ENCODE results near the gene ZNF646.
A peak's percentile ranks its signal among the peaks of the same experiment; 100 is the strongest.
"Not testable (repeated sequence)": the region's sequence is repeated elsewhere in the genome, so short reads cannot be mapped to it uniquely, and the experiment has no call there.

Gene ZNF646

DNA sequence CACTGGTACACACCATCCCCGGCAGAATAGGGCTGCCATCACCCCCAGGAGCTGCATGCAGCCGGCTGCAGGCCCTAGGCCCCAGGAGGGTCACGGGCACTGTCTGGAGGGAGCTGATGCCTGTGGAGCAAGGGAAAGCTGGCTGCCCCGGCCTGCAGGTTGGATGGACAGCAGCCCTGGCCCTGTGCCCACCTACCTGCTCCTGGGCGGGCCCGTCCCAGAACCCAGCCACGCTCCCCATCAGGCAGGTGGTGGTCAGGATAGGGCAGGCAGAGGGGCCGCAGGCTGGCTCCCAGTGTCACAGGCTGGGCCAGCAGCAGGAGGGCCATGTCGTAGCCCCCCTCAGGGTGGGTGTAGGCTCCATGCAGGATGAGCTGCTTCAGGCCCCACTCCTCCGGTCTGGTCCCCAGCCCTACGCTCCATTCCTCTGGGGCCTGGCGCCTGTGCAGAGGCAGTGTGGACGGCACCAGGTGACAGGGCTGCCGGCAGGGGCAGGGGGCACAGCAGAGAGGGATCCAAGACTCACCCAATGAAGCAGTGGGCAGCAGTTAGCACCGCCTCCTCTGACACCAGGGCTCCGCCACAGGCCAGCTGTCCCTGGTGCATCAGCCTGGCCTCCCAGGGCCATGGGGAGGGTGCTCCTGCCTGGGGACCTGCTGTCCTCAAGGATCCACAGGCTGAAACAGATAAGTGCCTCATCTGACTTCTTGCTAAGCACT is 10.5 kb downstream of the ZNF646 start:
- no peak for DNase-seq

DNA sequence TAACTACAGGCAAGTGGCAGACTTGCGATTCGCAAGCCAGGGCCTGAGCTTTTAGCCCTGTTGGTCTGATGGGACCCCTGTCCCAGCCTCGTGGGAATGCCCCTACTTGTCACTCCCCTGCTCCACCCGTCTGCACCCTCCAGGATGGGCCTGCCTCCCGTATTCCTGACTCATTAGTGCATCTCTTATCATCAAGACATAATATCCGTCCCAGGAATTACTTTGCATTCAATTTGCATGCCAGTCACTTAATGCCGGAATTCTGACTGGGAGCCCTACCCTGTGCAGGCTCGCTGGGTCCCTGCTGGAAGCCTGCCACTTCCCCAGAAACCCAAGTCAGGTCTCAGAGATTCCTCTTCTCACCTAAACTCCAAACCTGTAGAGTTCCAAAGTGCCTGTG is 11.2 kb downstream of the ZNF646 start:
- no peak for DNase-seq

DNA sequence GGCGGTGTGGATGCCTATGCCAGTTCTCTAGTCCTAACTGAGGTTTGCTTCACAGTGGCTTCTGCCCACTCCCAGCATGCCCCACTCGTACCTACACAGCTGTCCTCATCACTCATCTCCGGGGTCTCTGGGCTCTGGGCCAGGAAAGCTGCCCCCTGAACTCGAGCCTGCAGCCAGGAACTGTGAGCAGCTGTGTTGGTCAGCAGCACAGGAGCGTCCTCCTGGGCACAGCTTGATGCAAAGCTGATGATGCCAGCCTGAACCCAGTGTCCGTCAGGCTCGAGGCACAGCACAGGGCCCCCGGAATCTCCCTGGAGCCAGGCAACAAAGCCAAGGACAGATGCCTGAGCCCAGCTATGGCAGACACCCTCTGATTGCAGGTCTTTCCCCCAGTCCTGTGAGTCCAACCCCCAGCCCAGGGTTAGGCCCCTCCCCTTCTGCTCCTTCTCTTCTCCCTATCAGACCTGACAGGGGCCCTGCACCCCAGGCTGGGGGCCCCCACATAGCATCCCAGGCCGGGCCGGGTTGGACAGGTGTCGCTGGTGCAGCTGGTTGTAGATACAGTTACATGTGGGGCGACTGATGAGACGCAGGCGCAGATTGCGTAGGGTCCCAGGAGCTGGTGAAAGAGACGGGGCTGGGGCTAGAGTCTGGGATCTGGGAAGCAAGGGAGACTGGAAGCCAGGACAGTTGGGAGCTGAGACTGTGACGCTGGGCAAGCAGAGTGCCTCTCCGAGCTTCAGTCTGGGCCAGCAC is 11.8 kb downstream of the ZNF646 start:
- DNase-seq: no peak

DNA sequence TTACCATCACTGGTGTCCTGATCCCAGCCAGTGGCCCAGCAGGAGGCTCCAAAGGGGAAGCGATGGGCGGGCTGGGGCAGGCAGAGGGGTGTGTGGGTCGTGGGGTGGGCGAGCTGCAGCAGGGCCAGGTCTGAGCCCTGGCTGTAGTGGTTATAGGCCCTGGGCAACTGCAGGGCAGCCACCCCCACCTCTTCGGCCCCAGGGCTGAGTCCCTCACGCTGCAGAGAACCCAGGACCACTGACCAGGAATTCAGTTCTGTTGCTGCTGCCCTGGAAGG is 12.3 kb downstream of the ZNF646 start:
- DNase-seq: no peak

DNA sequence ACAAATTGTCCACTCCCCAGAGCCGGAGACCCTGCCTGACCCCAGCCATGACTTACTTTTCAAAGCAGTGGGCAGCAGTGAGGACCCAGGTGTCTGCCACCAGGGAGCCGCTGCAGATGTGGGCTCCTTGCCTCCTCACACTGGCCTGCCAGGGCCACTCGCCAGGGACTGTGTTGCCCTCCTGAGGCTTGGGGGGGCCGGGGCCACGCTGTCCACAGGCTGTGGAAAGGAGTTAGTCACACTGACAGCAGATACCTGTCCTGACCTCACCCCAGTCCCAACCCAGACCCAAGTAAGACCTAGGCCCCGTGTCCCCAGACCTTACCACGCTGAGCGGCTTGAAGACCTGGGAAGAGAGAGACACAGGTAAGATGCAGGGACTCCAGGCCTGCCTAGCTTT is 13.3 kb downstream of the ZNF646 start:
- DNase-seq: no peak

DNA sequence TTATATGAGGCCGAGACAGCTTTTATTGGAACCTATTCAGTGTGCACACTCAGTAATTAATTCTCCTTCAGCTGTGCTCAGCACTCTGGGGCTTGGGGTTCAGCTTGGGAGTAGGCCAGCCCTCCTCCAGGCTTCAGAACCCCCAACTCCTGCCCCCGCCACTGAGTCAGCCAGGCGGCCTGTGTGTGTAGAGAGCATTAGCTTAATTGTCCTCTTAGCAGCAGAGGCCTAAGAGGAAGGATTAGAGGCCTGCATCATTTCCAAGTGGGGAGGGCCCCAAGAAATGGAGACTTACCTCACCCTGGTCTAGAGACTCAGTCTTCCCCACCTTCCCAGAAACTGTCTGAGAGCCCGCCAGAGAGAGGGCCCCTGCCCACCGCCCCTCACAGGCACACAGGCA is 13.7 kb downstream of the ZNF646 start:
- peak; percentile 60 for DNase-seq

DNA sequence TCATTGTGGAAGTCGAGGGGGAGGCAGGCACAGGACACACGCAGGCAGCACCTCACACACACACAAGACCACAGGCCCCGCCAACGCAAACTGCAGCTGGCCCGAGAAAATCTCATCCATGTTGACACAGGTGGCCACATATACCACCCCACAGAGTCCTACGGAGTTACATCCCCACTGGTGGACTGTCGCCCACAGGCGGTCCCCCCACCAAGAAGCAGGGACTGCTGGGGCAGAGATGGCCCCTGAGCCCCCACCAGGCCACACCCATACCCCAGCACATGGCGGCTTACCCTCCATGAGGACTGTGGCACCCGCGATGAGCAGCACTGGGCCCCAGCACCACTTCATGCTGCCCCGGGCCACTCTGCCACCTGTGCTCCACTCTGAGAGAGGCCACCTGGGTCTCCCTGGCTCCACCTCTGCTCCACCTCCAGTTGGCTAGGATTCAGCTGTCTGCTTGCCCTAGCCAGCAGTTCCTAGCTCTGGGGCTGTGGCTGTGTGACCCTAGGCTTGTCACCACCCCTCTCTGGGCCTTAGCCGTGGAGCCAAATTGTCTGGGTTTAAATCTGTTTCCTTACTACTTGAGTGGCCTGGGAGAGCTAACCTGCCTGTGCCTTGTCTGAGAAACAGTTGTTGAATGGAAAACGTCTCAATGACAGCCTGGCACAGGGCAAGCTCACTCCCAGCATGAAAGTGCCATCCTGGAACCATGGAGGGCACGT is 14.4 kb downstream of the ZNF646 start, which contains the start of gene PRSS53:
PRSS53 (minus strand) TSS at position 485 of the 725 bp plus-strand sequence; CDS start at position 351, 134 bp downstream.
- DNase-seq: no peak

DNA sequence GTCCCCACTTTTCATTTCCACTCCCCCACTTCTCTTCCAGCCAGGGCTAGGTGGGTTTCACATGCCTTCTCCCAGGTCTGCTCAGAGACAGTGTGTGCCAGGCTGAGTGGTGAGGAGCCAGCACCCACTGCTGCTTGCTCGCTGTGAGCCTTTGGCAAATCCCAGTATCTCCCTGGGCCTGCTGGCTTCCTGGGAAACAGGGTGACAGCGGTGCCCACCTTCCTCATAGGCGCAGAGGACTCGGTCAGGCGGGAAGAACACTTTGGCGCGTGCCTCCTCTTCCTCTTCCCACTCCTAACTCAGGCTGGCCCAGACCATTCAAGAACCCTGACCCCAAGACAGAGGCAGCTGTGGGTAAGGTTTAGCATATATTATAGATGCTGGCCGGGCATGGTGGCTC is 15.0 kb downstream of the ZNF646 start:
- DNase-seq: no peak

DNA sequence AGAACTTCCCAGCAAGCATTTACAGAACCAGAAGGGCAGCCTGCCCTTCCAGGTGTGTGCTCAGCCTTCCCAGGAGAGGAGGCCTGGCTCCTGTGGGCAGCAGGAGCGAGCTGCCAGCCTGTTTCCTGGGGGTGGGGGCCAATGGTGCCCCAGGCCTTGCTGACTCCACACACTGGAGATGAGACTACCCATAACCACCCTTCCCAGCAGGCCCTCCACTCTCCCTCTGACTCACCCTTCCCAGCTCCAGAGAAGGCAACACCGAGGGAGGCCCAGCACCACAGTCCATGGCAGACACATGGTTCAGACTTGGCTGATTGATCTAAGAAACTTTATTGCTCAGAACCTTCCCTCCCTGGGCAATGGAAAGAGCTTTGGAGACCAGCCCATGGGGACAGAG is 16.3 kb downstream of the ZNF646 start:
- no peak for DNase-seq

DNA sequence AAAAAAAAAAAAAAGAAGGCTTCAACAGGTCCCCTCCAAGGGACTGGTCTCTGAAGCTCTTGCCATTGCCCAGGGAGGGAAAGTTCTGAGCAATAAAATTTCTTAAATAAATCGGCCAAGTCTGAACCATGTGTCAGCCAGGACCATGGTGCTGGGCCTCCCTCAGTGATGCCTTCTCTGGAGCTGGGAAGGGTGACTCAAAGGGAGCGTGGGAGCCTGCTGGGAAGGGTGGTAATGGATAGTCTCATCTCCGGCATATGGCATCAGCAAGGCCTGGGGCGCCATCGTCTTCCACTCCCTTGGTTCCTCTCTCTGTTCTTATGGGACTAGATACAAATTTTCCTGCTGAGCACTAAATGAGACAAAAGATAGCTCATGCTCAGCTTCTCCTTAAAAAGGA is 18.1 kb downstream of the ZNF646 start:
- DNase-seq: no peak

DNA sequence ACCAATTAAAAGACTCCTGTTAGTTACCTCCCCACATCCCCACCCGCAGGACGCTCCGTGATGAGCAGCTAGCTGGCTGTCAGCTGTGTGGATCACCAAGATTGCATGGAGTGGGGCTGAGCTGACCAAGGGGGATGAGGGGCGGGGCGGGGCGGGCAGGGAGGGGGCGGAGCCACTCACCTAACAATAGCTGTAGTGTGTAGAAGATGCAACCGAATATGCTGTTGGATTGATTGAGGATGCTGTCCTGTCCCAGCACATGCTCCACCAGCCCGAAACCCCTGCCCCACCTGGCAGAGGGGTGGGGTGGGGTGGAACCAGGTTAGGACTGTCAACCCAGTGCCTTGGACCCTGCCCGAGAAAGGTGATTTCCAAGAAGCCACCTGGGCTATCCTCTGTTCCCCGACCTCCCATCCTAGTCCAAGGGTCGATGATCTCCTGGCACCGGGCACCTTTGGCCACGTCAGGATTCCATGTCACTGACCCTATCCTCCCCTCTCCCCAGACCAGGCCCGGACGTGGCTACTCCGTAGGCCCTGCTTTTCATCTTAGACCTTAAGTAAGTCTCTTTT is 19.0 kb downstream of the ZNF646 start:
- DNase-seq: peak; percentile 84

DNA sequence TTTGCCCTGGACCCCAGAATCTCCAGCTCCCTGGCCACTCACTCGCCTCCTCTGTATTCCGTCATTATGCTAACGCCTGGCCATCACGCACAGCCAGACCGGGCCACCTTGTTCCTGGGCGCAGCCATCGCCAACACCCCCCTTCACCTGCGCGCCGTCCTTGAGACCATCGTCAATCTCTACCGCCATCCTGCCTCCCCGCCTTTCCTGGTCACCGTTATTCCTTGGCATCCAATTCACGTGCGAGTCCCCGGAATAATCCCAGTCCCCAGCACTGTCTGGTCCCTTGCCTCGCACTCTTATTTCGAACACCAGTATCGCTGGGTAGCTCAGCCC is 19.8 kb downstream of the ZNF646 start:
- DNase-seq: peak; percentile 61

DNA sequence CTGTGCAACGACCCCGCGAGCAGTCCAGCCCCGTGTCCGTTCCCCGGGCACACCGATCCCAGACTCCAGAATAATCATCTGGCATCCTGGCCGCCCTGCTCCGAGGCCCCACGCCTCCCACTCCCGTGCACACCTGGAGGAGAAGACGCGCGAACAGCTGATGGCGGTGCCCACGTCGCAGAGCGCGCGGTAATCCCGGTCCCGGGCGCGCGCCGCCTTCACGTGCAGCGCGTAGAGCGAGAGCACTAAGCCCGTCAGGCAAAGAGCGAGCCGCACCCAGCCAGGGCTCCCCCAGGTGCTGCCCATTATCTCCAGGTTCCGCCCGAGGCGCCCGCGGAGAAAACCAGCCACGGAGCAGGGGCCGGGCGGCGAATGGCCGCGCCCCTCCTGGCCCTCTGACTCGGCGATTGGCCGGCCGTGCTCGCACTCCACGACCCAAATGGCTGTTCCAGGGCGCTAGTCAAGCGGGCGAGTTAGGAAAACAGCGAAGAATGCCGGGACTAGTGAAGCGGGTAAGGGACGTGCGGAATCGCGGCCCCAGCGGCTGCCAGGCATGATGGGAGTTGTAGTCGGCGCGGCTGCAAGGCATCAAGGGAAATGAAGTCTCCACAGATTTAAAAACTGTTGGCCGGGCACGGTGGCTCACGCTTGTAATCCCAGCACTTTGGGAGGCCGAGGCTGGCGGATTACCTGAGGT is 20.4 kb downstream of the ZNF646 start, which contains the start of gene VKORC1:
VKORC1 (minus strand) TSS at position 374 of the 697 bp plus-strand sequence; CDS start at position 306, 68 bp downstream.
- peak; percentile 98 for DNase-seq

DNA sequence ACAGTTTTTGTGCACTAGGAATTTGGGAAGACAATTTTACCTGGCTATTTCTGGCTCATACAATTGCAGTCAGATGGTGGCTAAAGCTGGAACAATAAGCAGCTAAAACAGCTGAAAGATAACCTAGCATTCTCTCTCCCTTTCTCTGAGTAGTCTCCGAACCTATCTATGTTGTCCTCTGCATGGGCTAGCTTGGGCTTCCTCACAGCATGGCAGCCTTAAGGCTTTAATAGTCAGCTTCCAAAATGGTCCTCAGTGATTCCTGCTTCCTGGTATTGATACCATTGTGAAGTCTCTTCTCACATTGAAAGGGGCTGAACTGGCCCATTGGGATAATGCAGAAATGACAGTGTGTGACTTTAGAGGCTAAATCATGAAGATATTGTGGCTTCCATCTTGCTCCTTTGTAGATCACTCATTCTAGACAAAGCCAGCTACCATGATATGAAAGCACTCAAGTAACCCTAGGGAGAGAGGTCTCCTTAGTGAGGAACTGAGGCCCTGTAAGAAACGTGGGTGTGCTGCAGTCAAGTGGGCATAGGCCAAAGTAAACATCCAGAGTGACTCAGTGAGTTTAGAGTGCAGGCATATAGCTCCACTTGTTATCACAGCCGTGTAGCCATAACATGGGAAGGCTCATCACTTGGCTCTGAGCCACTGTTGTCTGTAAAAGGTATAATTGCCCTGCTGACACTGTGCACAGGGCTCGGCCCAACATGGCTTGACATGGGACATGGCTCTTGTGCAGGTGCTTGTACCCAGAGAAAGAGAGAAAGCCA is 25.8 kb downstream of the ZNF646 start:
- DNase-seq: no peak

DNA sequence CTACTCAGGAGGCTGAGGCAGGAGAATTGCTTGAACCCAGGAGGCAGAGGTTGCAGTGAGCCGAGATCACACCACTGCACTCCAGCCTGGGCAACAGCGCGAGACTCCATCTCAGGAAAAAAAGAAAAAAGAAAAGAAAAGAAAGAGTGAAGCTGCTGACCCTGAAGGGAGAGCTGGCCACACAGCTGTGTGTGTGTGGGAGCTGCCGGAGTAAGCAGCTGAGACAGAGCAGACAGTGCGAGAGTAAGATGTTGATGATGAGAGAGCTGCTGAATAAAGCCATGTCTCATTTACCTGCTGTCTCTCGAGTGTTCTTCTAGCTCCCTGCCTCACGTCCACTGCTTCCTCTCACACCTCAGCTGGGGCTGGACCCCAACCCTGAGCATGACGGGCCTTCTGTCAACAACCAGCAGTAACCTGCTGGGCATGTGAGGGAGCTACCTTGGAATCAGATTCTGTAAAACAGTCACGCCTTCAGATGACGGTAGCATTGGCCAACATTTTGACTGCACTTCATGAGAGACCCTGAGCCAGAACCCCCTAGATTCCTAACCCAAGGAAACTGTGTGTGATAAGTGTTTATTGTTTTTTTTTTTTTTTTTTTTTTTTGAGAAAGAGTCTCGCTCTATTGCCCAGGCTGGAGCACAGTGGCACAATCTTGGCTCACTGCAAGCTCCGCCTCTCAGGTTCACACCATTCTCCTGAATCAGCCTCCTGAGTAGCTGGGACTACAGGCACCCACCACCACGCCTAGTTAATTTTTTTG is 26.8 kb downstream of the ZNF646 start:
- not testable (repeated sequence) for DNase-seq

DNA sequence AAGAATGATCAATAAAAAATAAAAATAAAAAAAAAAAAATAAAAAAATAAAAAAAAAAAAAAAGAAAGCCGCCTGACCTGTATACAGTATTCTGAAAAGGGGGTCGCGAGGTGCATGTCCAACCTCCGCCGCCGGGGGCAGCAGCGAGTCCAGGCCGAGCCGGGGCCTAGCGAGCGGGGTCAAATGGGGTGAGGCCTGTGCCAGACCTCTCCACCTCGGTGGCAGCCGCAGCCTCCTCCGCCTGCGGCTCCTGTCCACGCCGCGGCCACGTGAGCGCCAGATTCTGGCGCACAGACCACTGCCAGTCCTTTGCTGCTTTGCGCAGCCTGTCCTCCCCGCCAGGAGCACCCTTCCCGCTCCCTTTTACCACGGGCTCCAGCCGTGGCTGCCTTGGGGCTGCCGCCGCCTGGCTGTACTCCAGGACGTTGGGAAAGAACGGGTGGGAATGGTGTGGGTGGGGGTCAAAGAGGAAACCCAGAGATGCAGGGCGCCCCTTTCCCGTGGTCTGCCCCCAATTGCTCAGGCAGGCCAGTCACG is 31.5 kb downstream of the ZNF646 start:
- peak; percentile 69 for DNase-seq

DNA sequence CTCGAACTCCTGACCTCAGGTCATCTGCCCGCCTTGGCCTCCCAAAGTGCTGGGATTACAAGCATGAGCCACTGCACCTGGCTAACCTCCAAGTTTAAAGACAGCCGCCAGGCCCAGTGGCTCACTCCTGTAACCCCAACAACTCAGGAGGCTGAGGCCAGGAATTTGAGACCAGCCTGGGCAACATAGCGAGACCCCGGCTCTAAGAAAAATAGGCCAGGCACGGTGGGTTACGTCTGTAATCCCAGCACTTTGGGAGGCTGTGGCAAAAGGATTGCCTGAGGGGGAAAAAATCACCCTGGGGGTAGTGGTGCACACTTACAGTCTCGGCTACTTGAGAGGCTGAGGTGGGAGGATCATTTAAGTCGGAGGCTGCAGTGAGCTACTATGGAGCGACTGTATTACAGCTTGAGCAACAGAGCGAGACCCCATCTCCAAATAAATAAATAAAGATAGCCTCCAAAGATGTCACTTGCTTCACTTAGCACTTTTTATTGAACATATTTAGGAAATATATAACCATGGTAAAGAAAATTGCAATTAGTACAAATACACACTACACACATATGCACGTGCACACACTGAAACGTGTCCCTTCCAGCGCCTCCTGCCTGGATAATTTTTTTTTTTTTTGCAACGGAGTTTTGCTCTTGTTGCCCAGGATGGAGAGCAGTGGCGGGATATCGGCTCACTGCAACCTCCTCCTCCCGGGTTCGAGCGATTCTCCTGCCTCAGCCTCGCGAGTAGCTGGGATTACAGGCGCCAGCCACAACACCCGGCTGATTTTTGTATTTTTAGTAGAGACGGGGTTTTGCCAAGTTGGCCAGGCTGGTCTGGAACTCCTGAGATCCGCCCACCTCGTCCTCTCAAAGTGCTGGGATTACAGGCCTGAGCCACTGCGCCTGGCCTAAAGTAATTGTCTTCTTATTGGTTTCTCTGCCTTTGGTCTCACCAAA is 32.6 kb downstream of the ZNF646 start:
- no peak for DNase-seq

DNA sequence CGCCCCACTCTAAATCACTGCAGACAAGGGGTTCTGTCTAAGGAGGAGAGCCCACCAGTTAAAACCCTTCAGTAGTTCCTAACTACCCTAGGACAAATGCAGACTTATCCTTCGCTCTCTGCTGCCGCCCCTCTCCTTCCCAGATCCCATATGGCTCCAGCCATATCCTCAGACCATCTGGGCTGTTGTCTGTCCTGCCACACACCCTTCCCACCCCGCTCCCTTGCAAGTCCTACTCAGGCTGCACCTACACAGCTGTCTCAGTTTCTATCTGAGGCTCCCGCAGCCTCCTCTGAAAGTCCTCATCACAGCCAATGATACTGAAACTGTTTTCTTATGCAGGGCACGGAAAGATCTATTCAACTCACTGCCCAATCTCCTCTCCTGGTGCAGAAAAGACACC is 33.2 kb downstream of the ZNF646 start:
- DNase-seq: peak; percentile 90

DNA sequence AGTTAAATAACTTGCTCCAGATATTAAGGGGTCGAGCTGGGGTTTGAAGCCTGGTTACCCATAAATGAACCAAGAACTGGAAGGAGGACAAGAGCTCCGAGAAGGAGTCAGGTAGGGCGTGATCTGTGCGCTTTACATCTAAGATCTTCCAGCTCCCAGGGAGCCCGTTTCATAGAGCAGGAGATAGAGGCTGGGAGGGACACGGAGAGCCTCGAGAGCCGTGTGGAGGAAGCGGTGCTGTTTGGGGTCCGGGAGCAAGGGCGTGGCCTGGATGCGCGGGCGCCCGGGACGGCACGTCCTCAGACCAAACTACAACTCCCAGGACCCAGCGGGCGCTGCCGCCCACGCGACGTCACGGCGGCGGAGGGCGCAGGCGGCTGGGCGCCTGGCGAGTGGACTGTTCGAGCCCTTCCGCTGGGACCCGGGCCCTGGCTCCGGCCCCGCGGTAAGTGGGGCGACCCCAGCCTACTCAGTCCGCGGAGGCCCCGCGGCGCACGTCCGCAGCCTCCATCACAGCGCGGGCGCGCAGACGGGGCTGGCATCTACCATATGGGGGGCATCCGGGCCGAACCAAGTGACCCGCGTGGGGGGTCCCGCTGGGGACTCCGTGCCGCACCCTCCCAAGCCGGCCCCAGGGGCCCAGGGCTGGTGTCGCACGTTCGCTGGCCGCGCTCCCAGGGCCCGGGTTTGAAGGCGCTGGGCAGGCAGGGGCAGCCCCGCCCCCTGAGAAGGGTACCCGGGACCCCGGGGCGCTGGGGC is 34.0 kb downstream of the ZNF646 start, which contains the start of gene BCKDK:
BCKDK (plus strand) TSS at position 352 of the 759 bp plus-strand sequence. CDS start 838 bp downstream, outside the sequence.
- peak; percentile 76 for DNase-seq

All from NCI-H82 (cell line).